ENCODE results near the gene ASCC2. TPM values are rescaled to one million over a fixed set of nuclear protein-coding genes. Genes with fewer than 3 reads are reported as not detected.
A peak's percentile ranks its signal among the peaks of the same experiment; 100 is the strongest.

Gene ASCC2
- total RNA-seq, 1 experiment from 2014 or later: 54.9 TPM

GRCh38 chr22:29883045-29883774, 45.1 kb upstream of the ASCC2 start, which contains the start of gene MTMR3:
Gene MTMR3 (plus strand): TSS chr22:29883174. CDS start chr22:29971060, 87,886 bp downstream.
- intact Hi-C loops (cut with micrococcal nuclease; ENCODE audit: unreplicated experiment): no loop called here
- BruUV-seq (replicated peaks): no TSS peak
- POLR2A ChIA-PET (ENCODE audit: low non-redundant PET): no interaction called here
- Histone ChIP-seq H3K4me3 (ENCODE audit: low read depth, low read length, poor library complexity, severe bottlenecking) (peak within 1 kb of the TSS; percentile 97), H3K36me3 (ENCODE audit: insufficient read depth, low read length, poor library complexity, severe bottlenecking) (no peaks in the 10 kb centered on the region), H3K27me3 (replicated peaks; ENCODE audit: insufficient read depth, low read depth, low read length, poor library complexity) (no peaks in the 10 kb centered on the region), H3K27ac (ENCODE audit: low read depth, low read length, poor library complexity, severe bottlenecking) (peak within 1 kb of the TSS; percentile 93), H3K4me1 (ENCODE audit: insufficient read depth, low read length, poor library complexity, severe bottlenecking) (peaks cover 22% of the 10 kb centered on the region), H3K9me3 (ENCODE audit: low read depth, low read length, poor library complexity, severe bottlenecking) (no peaks in the 10 kb centered on the region)
- TF ChIP-seq CTCF (conservative IDR thresholded peaks at IDR 0.05; ENCODE audit: low read depth, low read length) (peak; percentile 41; the same call in 1 of the 2 replicates), EZH2 (IDR thresholded peaks at IDR 0.05; ENCODE audit: borderline replicate concordance, low read depth, low read length, poor library complexity, severe bottlenecking) (no peak)
- CTCF ChIA-PET: interaction anchor here (0.6 to 1.1 kb wide), 7 partner anchors 11 to 1327 kb away, joined by 3 to 22 read pairs (median 4); no protein-coding TSS in a partner anchor
- DNase-seq (ENCODE audit: low spot score): peak; percentile 93

DNA sequence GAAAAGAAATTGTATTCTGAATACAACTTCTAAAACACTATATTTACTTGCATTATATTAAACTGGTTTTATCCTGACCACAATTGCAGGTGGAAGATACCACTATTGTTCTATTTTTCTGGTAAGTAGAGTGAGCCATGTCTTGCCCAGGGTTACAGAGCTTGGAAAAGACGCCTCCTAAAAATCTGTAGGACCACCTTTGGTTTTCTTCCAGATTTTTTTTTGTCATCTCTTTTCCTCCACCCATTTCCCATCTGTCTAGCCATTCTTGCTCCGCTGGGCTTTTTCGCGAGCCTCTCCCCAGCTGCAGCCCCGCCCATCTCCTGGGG, 44.6 kb upstream of the ASCC2 start:
- peak overlapping the region; percentile 93 for H3K27ac ChIP-seq (ENCODE audit: low read depth, low read length, poor library complexity, severe bottlenecking)
- peaks cover 26% of the 10 kb centered on the region for H3K4me1 ChIP-seq (ENCODE audit: insufficient read depth, low read length, poor library complexity, severe bottlenecking)
- H3K9me3 ChIP-seq (ENCODE audit: low read depth, low read length, poor library complexity, severe bottlenecking): no peaks in the 10 kb centered on the region
- no peak for DNase-seq (ENCODE audit: low spot score)
- no peak for TF ChIP-seq CTCF (conservative IDR thresholded peaks at IDR 0.05; ENCODE audit: low read depth, low read length)
- no peak for TF ChIP-seq EZH2 (IDR thresholded peaks at IDR 0.05; ENCODE audit: borderline replicate concordance, low read depth, low read length, poor library complexity, severe bottlenecking)
- intact Hi-C loops (cut with micrococcal nuclease; ENCODE audit: unreplicated experiment): no loop called here
- BruUV-seq (replicated peaks): no TSS peak
- ChIA-PET POLR2A (ENCODE audit: low non-redundant PET) (no interaction called here), CTCF (interaction anchor here (0.7 to 1.1 kb wide), 2 partner anchors 11 to 39 kb away, joined by 4 to 7 read pairs; no protein-coding TSS in a partner anchor)
- peak overlapping the region; percentile 97 for H3K4me3 ChIP-seq (ENCODE audit: low read depth, low read length, poor library complexity, severe bottlenecking)
- H3K36me3 ChIP-seq (ENCODE audit: insufficient read depth, low read length, poor library complexity, severe bottlenecking): no peaks in the 10 kb centered on the region
- H3K27me3 ChIP-seq (replicated peaks; ENCODE audit: insufficient read depth, low read depth, low read length, poor library complexity): no peaks in the 10 kb centered on the region

GRCh38 chr22:29879753-29880152, 41.7 kb upstream of the ASCC2 start:
- intact Hi-C loops (cut with micrococcal nuclease; ENCODE audit: unreplicated experiment): no loop called here
- H3K36me3 ChIP-seq (ENCODE audit: insufficient read depth, low read length, poor library complexity, severe bottlenecking): no peaks in the 10 kb centered on the region
- DNase-seq (ENCODE audit: low spot score): peak; percentile 34
- ChIA-PET CTCF (no interaction called here), POLR2A (ENCODE audit: low non-redundant PET) (no interaction called here)
- TF ChIP-seq CTCF (conservative IDR thresholded peaks at IDR 0.05; ENCODE audit: low read depth, low read length) (no peak), EZH2 (IDR thresholded peaks at IDR 0.05; ENCODE audit: borderline replicate concordance, low read depth, low read length, poor library complexity, severe bottlenecking) (no peak)
- no peaks in the 10 kb centered on the region for H3K27me3 ChIP-seq (replicated peaks; ENCODE audit: insufficient read depth, low read depth, low read length, poor library complexity)
- no peak overlapping the region for H3K27ac ChIP-seq (ENCODE audit: low read depth, low read length, poor library complexity, severe bottlenecking)
- no peaks in the 10 kb centered on the region for H3K9me3 ChIP-seq (ENCODE audit: low read depth, low read length, poor library complexity, severe bottlenecking)
- peaks cover 13% of the 10 kb centered on the region for H3K4me1 ChIP-seq (ENCODE audit: insufficient read depth, low read length, poor library complexity, severe bottlenecking)
- H3K4me3 ChIP-seq (ENCODE audit: low read depth, low read length, poor library complexity, severe bottlenecking): no peak overlapping the region
- no TSS peak for BruUV-seq (replicated peaks)
